ENCODE results near the gene POLE. TPM values are rescaled to one million over a fixed set of nuclear protein-coding genes. Genes with fewer than 3 reads are reported as not detected.

Gene POLE
- total RNA-seq, 4 donors from 2014 or later: 17.8 to 42.4 (median 27.0) TPM

GRCh38 chr12:132720606-132721345 is 33.6 kb upstream of the POLE start:
- Histone ChIP-seq H3K27ac (no peak overlapping the region), H3K27me3 (no peaks in the 10 kb centered on the region), H3K4me1 (no peaks in the 10 kb centered on the region), H3K9me3 (no peaks in the 10 kb centered on the region), H3K36me3 (peaks cover 35 to 99% (median 57%) of the 10 kb centered on the region in 3 donors), H3K4me3 (no peak overlapping the region)
- TF ChIP-seq, protein P1, sequence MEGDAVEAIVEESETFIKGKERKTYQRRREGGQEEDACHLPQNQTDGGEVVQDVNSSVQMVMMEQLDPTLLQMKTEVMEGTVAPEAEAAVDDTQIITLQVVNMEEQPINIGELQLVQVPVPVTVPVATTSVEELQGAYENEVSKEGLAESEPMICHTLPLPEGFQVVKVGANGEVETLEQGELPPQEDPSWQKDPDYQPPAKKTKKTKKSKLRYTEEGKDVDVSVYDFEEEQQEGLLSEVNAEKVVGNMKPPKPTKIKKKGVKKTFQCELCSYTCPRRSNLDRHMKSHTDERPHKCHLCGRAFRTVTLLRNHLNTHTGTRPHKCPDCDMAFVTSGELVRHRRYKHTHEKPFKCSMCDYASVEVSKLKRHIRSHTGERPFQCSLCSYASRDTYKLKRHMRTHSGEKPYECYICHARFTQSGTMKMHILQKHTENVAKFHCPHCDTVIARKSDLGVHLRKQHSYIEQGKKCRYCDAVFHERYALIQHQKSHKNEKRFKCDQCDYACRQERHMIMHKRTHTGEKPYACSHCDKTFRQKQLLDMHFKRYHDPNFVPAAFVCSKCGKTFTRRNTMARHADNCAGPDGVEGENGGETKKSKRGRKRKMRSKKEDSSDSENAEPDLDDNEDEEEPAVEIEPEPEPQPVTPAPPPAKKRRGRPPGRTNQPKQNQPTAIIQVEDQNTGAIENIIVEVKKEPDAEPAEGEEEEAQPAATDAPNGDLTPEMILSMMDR (IDR thresholded peaks at IDR 0.05): no peak
- TF ChIP-seq POLR2A (IDR thresholded peaks at IDR 0.05): no peak
- 89 to 96% methylated on average over 14 to 23 of the region's 25 CpGs for WGBS, 2 donors
- no peak for DNase-seq
- intact Hi-C loops (cut with DNase I): no loop called here

- H3K9me3 ChIP-seq: no peaks in the 10 kb centered on the region
- no peaks in the 10 kb centered on the region for H3K4me1 ChIP-seq
- no peak for TF ChIP-seq POLR2A (IDR thresholded peaks at IDR 0.05)
- TF ChIP-seq, protein P1 (IDR thresholded peaks at IDR 0.05): no peak
- no peak for DNase-seq
- no peak overlapping the region for H3K27ac ChIP-seq
- intact Hi-C loops (cut with DNase I): no loop called here
- no peaks in the 10 kb centered on the region for H3K27me3 ChIP-seq
- 89 to 95% methylated on average over 7 of the region's 12 CpGs for WGBS, 2 donors
- H3K36me3 ChIP-seq: peaks cover 30 to 99% (median 53%) of the 10 kb centered on the region in 3 donors
- no peak overlapping the region for H3K4me3 ChIP-seq
Measured at GRCh38 chr12:132719954-132720324, 32.8 kb upstream of the POLE start.

GRCh38 chr12:132719141-132719953 is 32.2 kb upstream of the POLE start:
- DNase-seq: no peak
- intact Hi-C loops (cut with DNase I): no loop called here
- Histone ChIP-seq H3K27ac (no peak overlapping the region), H3K36me3 (peaks cover 25 to 98% (median 47%) of the 10 kb centered on the region in 3 donors), H3K4me1 (no peaks in the 10 kb centered on the region), H3K27me3 (no peaks in the 10 kb centered on the region), H3K4me3 (no peak overlapping the region), H3K9me3 (no peaks in the 10 kb centered on the region)
- 87 to 88% methylated on average over 16 to 19 of the region's 31 CpGs for WGBS, 2 donors
- TF ChIP-seq, protein P1 (IDR thresholded peaks at IDR 0.05): no peak
- TF ChIP-seq POLR2A (IDR thresholded peaks at IDR 0.05): no peak

GRCh38 chr12:132718644-132719043 is 31.5 kb upstream of the POLE start:
- WGBS, 2 donors: 80 to 83% methylated on average over 4 to 15 of the region's 21 CpGs
- TF ChIP-seq POLR2A (IDR thresholded peaks at IDR 0.05): no peak
- TF ChIP-seq, protein P1 (IDR thresholded peaks at IDR 0.05): no peak
- Histone ChIP-seq H3K4me1 (peaks cover 0 to 4% (median 2%) of the 10 kb centered on the region in 3 donors), H3K36me3 (peaks cover 21 to 91% (median 44%) of the 10 kb centered on the region in 3 donors), H3K9me3 (no peaks in the 10 kb centered on the region), H3K27me3 (no peaks in the 10 kb centered on the region), H3K4me3 (no peak overlapping the region), H3K27ac (no peak overlapping the region)
- DNase-seq: no peak
- intact Hi-C loops (cut with DNase I): no loop called here

All from esophagus squamous epithelium (tissue), 5 donors.